GM10847 (cell line): Measurements from ENCODE around the gene AK2.

ENCODE experiments used
- POLR2A ChIP-seq: IDR thresholded peaks from 2 replicates; pipeline ENCODE4 v1.6.1; 2011; ENCODE audit not compliant: insufficient read length; ENCODE audit errors: extremely low read depth

AK2 gene

GRCh38 chr1:33036526-33037503, at the start of gene AK2:
AK2 (minus strand) TSS chr1:33036883; CDS start chr1:33036828, 55 bp downstream.
- TF ChIP-seq POLR2A, result peak; percentile 61

- no peak for TF ChIP-seq POLR2A
These were observed 49.7 kb upstream of the AK2 start for GRCh38 chr1:33086384-33086850.

GRCh38 chr1:33085332-33085731, 48.6 kb upstream of the AK2 start:
- no peak for TF ChIP-seq POLR2A

GRCh38 chr1:33082575-33083108, 46.0 kb upstream of the AK2 start:
- no peak for TF ChIP-seq POLR2A

- TF ChIP-seq POLR2A, result no peak
These were observed 45.0 kb upstream of the AK2 start for GRCh38 chr1:33081554-33082305.

- no peak for TF ChIP-seq POLR2A
These were observed 44.3 kb upstream of the AK2 start, which contains the start of gene AZIN2 for GRCh38 chr1:33080885-33081553. AZIN2 (plus strand) TSS chr1:33081153; CDS start chr1:33082250, 1,097 bp downstream.

- no peak for TF ChIP-seq POLR2A
These were observed 43.7 kb upstream of the AK2 start for GRCh38 chr1:33080373-33080772.

- TF ChIP-seq POLR2A, result no peak
These were observed 41.4 kb upstream of the AK2 start for GRCh38 chr1:33078030-33078591.

GRCh38 chr1:33074193-33074945, 37.7 kb upstream of the AK2 start:
- no peak for TF ChIP-seq POLR2A

- TF ChIP-seq POLR2A, result no peak
These were observed 36.0 kb upstream of the AK2 start for GRCh38 chr1:33072707-33073106.

GRCh38 chr1:33070628-33071027, 33.9 kb upstream of the AK2 start:
- no peak for TF ChIP-seq POLR2A

GRCh38 chr1:33065301-33065700, 28.6 kb upstream of the AK2 start:
- no peak for TF ChIP-seq POLR2A

- no peak for TF ChIP-seq POLR2A
These were observed 25.2 kb upstream of the AK2 start for GRCh38 chr1:33061834-33062233.

GRCh38 chr1:33060579-33061083, 23.9 kb upstream of the AK2 start:
- no peak for TF ChIP-seq POLR2A
